SW480 (cell line): Measurements from ENCODE around the gene WFDC5.
"Not testable (repeated sequence)": the region's sequence is repeated elsewhere in the genome, so short reads cannot be mapped to it uniquely, and the experiment has no call there.

Experiments
- DNase-seq: peaks from one replicate; pipeline ENCODE4 v3.0.0-alpha.2; 2016; ENCODE audit warnings: low spot score

The WFDC5 gene

DNA sequence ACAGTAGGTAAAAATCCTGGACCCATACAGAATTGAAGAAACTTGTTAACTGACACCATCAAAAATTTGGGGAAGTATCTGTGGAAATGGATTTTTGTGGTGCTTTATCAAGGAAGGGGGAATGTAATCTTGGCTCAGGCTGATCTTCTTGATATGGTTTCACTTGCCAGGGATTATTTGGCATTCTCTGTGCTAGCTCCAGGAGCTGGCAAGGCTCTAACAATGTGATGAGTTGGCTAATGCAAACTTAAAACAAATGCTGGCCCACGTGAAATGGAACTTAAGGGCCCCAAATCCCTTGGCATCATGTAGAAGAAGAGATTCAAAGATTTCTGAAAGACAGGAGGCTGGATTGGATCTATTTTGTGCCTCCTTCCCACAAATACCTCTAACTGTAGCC is 27.2 kb downstream of the WFDC5 start:
- no peak for DNase-seq

GRCh38 chr20:45087097-45087790 is 27.7 kb downstream of the WFDC5 start:
- no peak for DNase-seq

GRCh38 chr20:45085867-45086266 is 29.1 kb downstream of the WFDC5 start:
- no peak for DNase-seq

- DNase-seq: no peak
Observed at GRCh38 chr20:45085289-45085688, 29.7 kb downstream of the WFDC5 start.

GRCh38 chr20:45083127-45083526 is 31.8 kb downstream of the WFDC5 start:
- no peak for DNase-seq

DNA sequence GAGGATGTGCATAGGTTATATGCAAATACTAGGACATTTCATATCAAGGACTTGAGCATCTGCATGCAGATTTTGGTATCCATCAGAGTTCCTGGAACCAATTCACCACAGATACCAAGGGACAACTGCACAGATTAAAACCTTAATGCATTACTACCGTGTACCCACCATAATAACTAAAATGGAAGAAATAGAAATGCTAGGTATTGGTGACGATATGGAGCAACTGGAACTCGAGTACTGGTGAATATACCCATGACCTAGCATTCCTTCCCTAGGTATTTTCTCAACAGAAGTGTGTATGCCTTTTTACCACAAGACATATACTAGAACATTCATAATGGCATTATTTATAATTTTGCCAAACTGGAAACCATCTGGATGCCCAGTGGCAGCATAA is 32.5 kb downstream of the WFDC5 start:
- no peak for DNase-seq

DNA sequence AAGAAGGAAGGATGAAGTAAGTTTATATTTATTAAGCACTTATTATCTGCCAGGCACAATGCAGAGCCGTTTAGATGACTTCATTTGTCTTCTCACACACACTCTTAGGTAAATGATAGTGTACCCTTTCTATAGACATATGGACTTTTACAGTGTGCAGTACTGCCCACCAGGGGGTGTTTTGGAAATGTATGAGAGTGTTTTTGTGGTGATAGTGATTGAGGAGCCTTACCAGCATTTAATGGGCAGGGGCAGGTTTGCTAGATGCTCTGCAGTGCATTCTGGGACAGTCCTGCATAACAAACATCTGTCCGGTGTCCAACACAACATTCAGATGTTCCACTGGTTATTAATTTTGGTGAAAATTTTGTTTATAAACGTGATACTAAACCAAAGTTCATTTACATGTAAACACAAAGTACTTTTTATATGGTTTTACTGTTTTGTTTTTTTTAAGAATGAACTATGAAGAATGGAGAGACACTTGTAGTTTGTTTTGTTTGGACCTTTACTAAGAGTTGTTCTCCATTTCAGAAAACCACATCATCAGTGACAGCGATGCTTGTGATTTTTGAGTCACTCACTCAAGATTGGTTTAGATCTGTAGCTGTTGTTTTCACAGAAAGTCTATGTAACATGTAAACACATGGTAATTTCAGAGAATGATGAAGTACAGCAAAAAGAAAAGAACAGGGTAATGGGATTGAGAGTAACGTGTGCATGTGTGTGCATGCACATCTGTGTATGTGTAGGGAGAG is 33.9 kb downstream of the WFDC5 start:
- peak; percentile 30 for DNase-seq

DNA sequence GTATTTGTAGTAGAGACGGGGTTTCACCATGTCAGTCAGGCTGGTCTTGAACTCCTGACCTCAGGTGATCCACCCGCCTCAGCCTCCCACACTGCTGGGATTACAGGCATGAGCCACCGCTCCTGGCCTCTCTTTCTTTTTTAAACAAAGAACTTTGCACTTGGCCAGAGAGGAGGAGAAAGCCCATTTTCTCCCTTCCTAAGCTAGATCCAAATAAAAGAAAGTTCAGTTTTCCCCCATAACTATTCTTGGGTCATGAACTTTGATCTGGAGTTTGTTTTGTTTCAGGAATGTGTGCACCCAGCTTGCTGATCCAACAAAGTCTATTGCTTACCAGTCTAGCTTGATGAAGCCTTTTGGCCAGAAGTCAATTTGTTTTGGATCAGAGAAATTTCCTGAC is 37.4 kb downstream of the WFDC5 start:
- DNase-seq: no peak

DNA sequence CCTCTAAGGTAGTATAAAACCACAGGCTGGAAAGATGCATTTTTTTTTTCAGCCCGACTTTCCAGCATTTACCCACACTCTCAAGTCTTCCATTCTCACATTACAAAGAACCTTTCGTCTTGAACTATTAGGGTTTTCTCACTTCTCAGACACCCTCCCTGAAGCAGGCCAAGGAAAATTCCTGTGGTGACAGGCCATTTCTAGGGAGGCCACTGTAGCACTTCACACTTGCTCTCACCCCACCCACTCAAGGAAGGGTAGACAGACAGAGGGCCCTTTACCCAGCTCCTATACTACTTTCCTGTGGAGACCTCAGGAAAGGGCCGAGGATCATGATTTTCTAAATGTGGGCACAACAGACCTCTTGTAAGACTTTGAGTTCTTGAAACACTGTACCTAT is 41.8 kb downstream of the WFDC5 start:
- no peak for DNase-seq

DNA sequence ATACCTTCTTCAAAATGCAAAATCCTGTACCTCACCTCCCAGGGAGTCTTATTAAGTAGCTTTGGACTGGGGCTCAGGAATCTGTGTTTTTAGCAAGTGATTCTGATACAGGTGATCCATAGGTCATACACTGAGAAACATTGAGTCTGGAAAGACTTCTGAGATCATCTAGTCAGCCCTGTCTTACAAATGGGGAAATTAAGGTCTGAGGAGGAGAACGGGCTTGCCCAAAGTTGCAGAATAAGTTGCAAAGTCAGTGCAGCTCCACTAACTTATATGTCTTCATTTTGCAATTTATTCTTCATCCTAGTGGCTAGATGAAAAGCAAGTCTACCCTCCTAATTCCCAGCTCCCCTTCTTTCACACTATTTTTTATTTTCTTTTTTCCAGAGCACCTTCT is 42.9 kb downstream of the WFDC5 start:
- no peak for DNase-seq

GRCh38 chr20:45070932-45071632 is 43.9 kb downstream of the WFDC5 start:
- no peak for DNase-seq

GRCh38 chr20:45069261-45069660 is 45.7 kb downstream of the WFDC5 start:
- no peak for DNase-seq

DNA sequence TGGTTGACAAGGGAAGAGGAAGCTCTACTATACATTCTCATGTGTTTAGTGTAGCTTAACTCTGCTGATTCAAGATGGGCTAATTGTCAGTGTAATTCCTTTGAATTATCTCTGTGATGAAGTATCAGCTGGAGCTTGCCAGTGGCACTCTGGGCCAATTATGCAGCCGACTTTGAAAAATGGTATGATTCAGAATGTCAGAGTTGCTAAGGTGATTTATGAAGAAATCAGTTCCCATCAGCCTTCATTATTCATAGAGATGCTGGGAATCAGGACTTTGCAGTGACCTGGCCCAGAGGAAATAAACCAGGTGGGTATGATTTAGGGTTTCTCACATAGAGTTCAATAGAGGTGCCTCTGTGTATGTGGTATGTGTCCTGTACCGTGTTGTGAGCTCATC is 47.4 kb downstream of the WFDC5 start:
- no peak for DNase-seq

DNA sequence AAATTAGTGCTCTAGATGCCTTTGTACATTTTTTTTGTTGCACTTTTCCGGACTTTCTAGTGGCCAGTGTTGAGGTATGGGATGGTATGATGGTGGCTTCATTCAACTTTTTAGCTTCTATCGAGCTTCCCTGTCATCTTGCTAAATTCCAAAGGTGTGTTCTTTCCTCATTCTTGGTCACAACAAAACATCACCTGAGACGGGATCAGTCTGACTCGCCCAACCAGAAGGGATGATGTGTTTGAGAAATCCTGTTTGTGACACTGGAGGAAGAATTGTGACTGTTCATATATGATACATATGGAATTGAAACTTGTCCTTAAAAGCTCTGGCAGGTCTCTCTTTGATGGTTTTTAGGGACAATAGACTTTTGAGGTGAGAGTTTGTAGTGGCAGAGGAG is 47.9 kb downstream of the WFDC5 start:
- DNase-seq: no peak

- DNase-seq: no peak
Observed at GRCh38 chr20:45066372-45066771, 48.6 kb downstream of the WFDC5 start.

DNA sequence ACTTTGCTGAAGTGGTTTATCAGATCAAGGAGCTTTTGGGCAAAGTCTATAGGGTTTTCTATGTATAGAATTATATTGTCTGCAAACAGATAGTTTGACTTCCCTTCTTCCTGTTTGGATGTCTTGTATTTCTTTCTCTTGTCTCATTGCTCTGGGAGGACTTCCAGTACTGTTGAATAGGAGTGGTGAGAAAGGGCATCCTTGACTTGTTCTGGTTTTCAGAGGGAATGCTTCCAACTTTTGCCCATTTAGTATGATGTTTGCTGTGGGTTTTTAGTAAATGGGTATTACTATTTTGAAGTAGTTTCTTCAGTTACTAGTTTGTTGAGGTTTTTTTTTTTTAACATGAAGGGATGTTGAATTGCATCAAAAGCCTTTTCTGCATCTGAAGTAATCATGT is 50.2 kb downstream of the WFDC5 start:
- DNase-seq: no peak

- DNase-seq: not testable (repeated sequence)
Observed at GRCh38 chr20:45063107-45063506, 51.9 kb downstream of the WFDC5 start.

GRCh38 chr20:45061244-45061643 is 53.7 kb downstream of the WFDC5 start:
- DNase-seq: peak; percentile 56

GRCh38 chr20:45060294-45060693 is 54.7 kb downstream of the WFDC5 start:
- no peak for DNase-seq
